SK-N-SH (cell line): ENCODE results near the gene TMEM123.

Experiments used
- CTCF ChIP-seq: fragments of 200-600 bp; sonication (generic); IDR thresholded peaks from 2 replicates; pipeline ENCODE4 v1.6.1; 2017; ENCODE audit warnings: antibody characterized with exemption, mild to moderate bottlenecking, moderate library complexity
- SMC3 ChIP-seq: IDR thresholded peaks from 2 replicates; pipeline ENCODE4 v1.6.1; 2012; ENCODE audit warnings: low read depth, low read length, improper control_type of control experiment

GRCh38 chr11:102421261-102421660 is 31.3 kb downstream of the TMEM123 start:
- TF ChIP-seq CTCF (no peak), SMC3 (no peak)
